Thymus (tissue), 11 donors: ENCODE measurements around the gene TMEM108. TPM values are rescaled to one million over a fixed set of nuclear protein-coding genes. Genes with fewer than 3 reads are reported as not detected.

Experiments
- DNase-seq, 9 donors: peaks; one replicate each; pipeline ENCODE4 v3.0.0-alpha.2; 2013; ENCODE audit warnings: low spot score in 9 of 9, low read depth in 6 of 9, missing footprints in 1 of 9
- H3K27ac ChIP-seq, 2 donors: one replicate each; pipeline ENCODE4 v1.5.1; 2013; ENCODE audit warnings: control low read depth in 1 of 2, low read depth in 1 of 2, low read length in 1 of 2, mild to moderate bottlenecking in 1 of 2, moderate library complexity in 1 of 2
- H3K27me3 ChIP-seq, 2 donors: one replicate each; pipeline ENCODE4 v1.5.1; 2013; ENCODE audit warnings: low read length in 1 of 2; ENCODE audit not compliant: control insufficient read depth in 2 of 2, insufficient read depth in 1 of 2
- H3K36me3 ChIP-seq, 2 donors: one replicate each; pipeline ENCODE4 v1.5.1; 2013; ENCODE audit warnings: low read length in 1 of 2, mild to moderate bottlenecking in 1 of 2, moderate library complexity in 1 of 2; ENCODE audit not compliant: control insufficient read depth in 2 of 2, insufficient read depth in 2 of 2
- H3K4me1 ChIP-seq, 2 donors: one replicate each; pipeline ENCODE4 v1.5.1; 2013; ENCODE audit warnings: low read length in 2 of 2; ENCODE audit not compliant: control insufficient read depth in 2 of 2, insufficient read depth in 2 of 2
- H3K4me3 ChIP-seq, 2 donors: one replicate each; pipeline ENCODE4 v1.5.1; 2013; ENCODE audit warnings: low read length in 2 of 2, control low read depth in 1 of 2, mild to moderate bottlenecking in 1 of 2
- H3K9me3 ChIP-seq, 2 donors: one replicate each; pipeline ENCODE4 v1.5.1; 2013; ENCODE audit warnings: low read length in 1 of 2, mild to moderate bottlenecking in 1 of 2; ENCODE audit not compliant: control insufficient read depth in 2 of 2, insufficient read depth in 1 of 2
- WGBS: extraction: QIAGEN DNeasy Blood & Tissue Kit; methylation state at CpG from one replicate; pipeline ENCODE4 v1.1.7; 2013; 5-methylcytosine and 5-hydroxymethylcytosine counted together
- polyA plus RNA-seq: library from polyadenylated mRNA; stranded (reverse); fragments of 200-250 nt; gene quantifications from one replicate; pipeline ENCODE4 v1.2.3, GENCODE V29; 2013
- total RNA-seq: library from RNA; stranded (reverse); fragments of 120-200 nt; gene quantifications from one replicate; pipeline ENCODE4 v1.2.4, GENCODE V29; 2013
- donor health status: healthy.

Gene TMEM108
- total and polyA plus RNA-seq, 2 donors, result 0.33 to 0.50 TPM

- H3K27ac ChIP-seq, result no peak overlapping the region
- no peaks in the 10 kb centered on the region for H3K4me1 ChIP-seq
- no peaks in the 10 kb centered on the region for H3K9me3 ChIP-seq
- no peak overlapping the region for H3K4me3 ChIP-seq
- no peak for DNase-seq
- WGBS, result 85% methylated on average over 26 of the region's 26 CpGs
- H3K36me3 ChIP-seq, result no peaks in the 10 kb centered on the region
- H3K27me3 ChIP-seq, result peaks cover 0 to 13% of the 10 kb centered on the region in 2 donors
Measured at GRCh38 chr3:133412183-133413132, 374.3 kb downstream of the TMEM108 start.

- Histone ChIP-seq H3K4me1 (no peaks in the 10 kb centered on the region), H3K9me3 (peaks cover 0 to 2% of the 10 kb centered on the region in 2 donors), H3K27me3 (peaks cover 0 to 13% of the 10 kb centered on the region in 2 donors), H3K27ac (no peak overlapping the region), H3K36me3 (no peaks in the 10 kb centered on the region), H3K4me3 (no peak overlapping the region)
- DNase-seq, result no peak
- WGBS, result 51% methylated on average over 17 of the region's 17 CpGs
Measured at GRCh38 chr3:133413161-133414020, 375.2 kb downstream of the TMEM108 start.

- 93% methylated on average over 4 of the region's 4 CpGs for WGBS
Measured at GRCh38 chr3:133414021-133414392, 375.8 kb downstream of the TMEM108 start.

GRCh38 chr3:133418361-133418760 is 380.2 kb downstream of the TMEM108 start:
- no peak for DNase-seq
- H3K36me3 ChIP-seq, result no peaks in the 10 kb centered on the region
- no peak overlapping the region for H3K4me3 ChIP-seq
- no peak overlapping the region for H3K27ac ChIP-seq
- H3K4me1 ChIP-seq, result no peaks in the 10 kb centered on the region
- H3K27me3 ChIP-seq, result no peaks in the 10 kb centered on the region
- H3K9me3 ChIP-seq, result peaks cover 0 to 2% of the 10 kb centered on the region in 2 donors
- WGBS, result 98% methylated on average over 7 of the region's 7 CpGs

More at GRCh38 chr3:133414021-133414392, 375.8 kb downstream of the TMEM108 start:
- H3K9me3 ChIP-seq, result peaks cover 0 to 2% of the 10 kb centered on the region in 2 donors
- no peak overlapping the region for H3K27ac ChIP-seq
- no peak for DNase-seq
- no peaks in the 10 kb centered on the region for H3K4me1 ChIP-seq
- H3K4me3 ChIP-seq, result no peak overlapping the region
- H3K27me3 ChIP-seq, result peaks cover 0 to 13% of the 10 kb centered on the region in 2 donors
- no peaks in the 10 kb centered on the region for H3K36me3 ChIP-seq

GRCh38 chr3:133419151-133419909 is 381.1 kb downstream of the TMEM108 start:
- Histone ChIP-seq H3K27me3 (no peaks in the 10 kb centered on the region), H3K9me3 (peaks cover 2% of the 10 kb centered on the region in 2 donors), H3K36me3 (no peaks in the 10 kb centered on the region), H3K4me1 (peaks cover 3 to 4% of the 10 kb centered on the region in 2 donors), H3K4me3 (no peak overlapping the region), H3K27ac (no peak overlapping the region)
- 96% methylated on average over 15 of the region's 15 CpGs for WGBS
- no peak for DNase-seq

- Histone ChIP-seq H3K27me3 (no peaks in the 10 kb centered on the region), H3K36me3 (no peaks in the 10 kb centered on the region), H3K9me3 (peaks cover 0 to 2% of the 10 kb centered on the region in 2 donors), H3K27ac (no peak overlapping the region), H3K4me1 (peaks cover 3 to 7% of the 10 kb centered on the region in 2 donors), H3K4me3 (no peak overlapping the region)
- DNase-seq, result no peak
- 87% methylated on average over 9 of the region's 9 CpGs for WGBS
Measured at GRCh38 chr3:133424937-133425869, 387.0 kb downstream of the TMEM108 start.

GRCh38 chr3:133425898-133426297 is 387.7 kb downstream of the TMEM108 start:
- Histone ChIP-seq H3K27me3 (no peaks in the 10 kb centered on the region), H3K4me3 (no peak overlapping the region), H3K27ac (no peak overlapping the region), H3K9me3 (peaks cover 0 to 2% of the 10 kb centered on the region in 2 donors), H3K4me1 (peaks cover 3 to 7% of the 10 kb centered on the region in 2 donors), H3K36me3 (no peaks in the 10 kb centered on the region)
- 95% methylated on average over 3 of the region's 3 CpGs for WGBS
- no peak for DNase-seq

- H3K27me3 ChIP-seq, result no peaks in the 10 kb centered on the region
- no peak overlapping the region for H3K27ac ChIP-seq
- H3K4me1 ChIP-seq, result peaks cover 3 to 7% of the 10 kb centered on the region in 2 donors
- no peaks in the 10 kb centered on the region for H3K36me3 ChIP-seq
- no peak overlapping the region for H3K4me3 ChIP-seq
- peaks cover 0 to 2% of the 10 kb centered on the region in 2 donors for H3K9me3 ChIP-seq
- no peak for DNase-seq
- WGBS, result 74% methylated on average over 2 of the region's 2 CpGs
Measured at GRCh38 chr3:133426721-133427120, 388.5 kb downstream of the TMEM108 start.
